NT2/D1 (cell line): Measurements from ENCODE around the gene COBL.

Experiments used
- DNase-seq: peaks from one replicate; pipeline ENCODE4 v3.0.0-alpha.2; 2011; ENCODE audit warnings: low read depth, low spot score
- H3K27me3 ChIP-seq: 2 replicates; pipeline ENCODE4 v1.6.0; 2011; ENCODE audit warnings: mild to moderate bottlenecking; ENCODE audit not compliant: insufficient read length, insufficient read depth
- H3K36me3 ChIP-seq: 2 replicates; pipeline ENCODE4 v1.6.1; 2011; ENCODE audit warnings: mild to moderate bottlenecking, low read length, mixed read lengths; ENCODE audit not compliant: insufficient read depth, insufficient read length
- H3K4me1 ChIP-seq: 2 replicates; pipeline ENCODE4 v1.5.1; 2011; ENCODE audit not compliant: insufficient read depth, insufficient read length
- H3K4me3 ChIP-seq: 2 replicates; pipeline ENCODE4 v1.5.1; 2011; ENCODE audit warnings: low read depth; ENCODE audit not compliant: insufficient read length
- H3K9ac ChIP-seq: 2 replicates; pipeline ENCODE4 v1.6.0; 2011; ENCODE audit warnings: low read depth; ENCODE audit not compliant: insufficient read length
- H3K9me3 ChIP-seq: 2 replicates; pipeline ENCODE4 v1.5.1; 2011; ENCODE audit warnings: mild to moderate bottlenecking, low read length; ENCODE audit not compliant: insufficient read depth
- SUZ12 ChIP-seq: IDR thresholded peaks from 2 replicates; pipeline ENCODE4 v1.6.1; 2011; ENCODE audit not compliant: insufficient read length, insufficient read depth; ENCODE audit errors: extremely low read depth
- YY1 ChIP-seq: IDR thresholded peaks from 2 replicates; pipeline ENCODE4 v1.6.1; 2011; ENCODE audit not compliant: insufficient read length, insufficient read depth
- ZNF274 ChIP-seq: IDR thresholded peaks from 2 replicates; pipeline ENCODE4 v1.6.1; 2011; ENCODE audit warnings: mild to moderate bottlenecking, low read depth, low read length

Gene COBL

GRCh38 chr7:51144178-51144577 lies 172.4 kb downstream of the COBL start:
- TF ChIP-seq ZNF274 (no peak), SUZ12 (no peak), YY1 (no peak)
- H3K27me3 ChIP-seq = no peaks in the 10 kb centered on the region
- no peak overlapping the region for H3K4me3 ChIP-seq
- H3K36me3 ChIP-seq = no peaks in the 10 kb centered on the region
- peaks cover 35% of the 10 kb centered on the region for H3K9me3 ChIP-seq
- no peak for DNase-seq
- H3K9ac ChIP-seq = no peak overlapping the region
- H3K4me1 ChIP-seq = peaks cover 5% of the 10 kb centered on the region

- no peaks in the 10 kb centered on the region for H3K36me3 ChIP-seq
- peaks cover 5% of the 10 kb centered on the region for H3K4me1 ChIP-seq
- no peak overlapping the region for H3K9ac ChIP-seq
- H3K4me3 ChIP-seq = no peak overlapping the region
- no peak for DNase-seq
- TF ChIP-seq ZNF274 (no peak), SUZ12 (no peak), YY1 (no peak)
- no peaks in the 10 kb centered on the region for H3K27me3 ChIP-seq
- H3K9me3 ChIP-seq = peaks cover 22% of the 10 kb centered on the region
Observed at GRCh38 chr7:51142741-51143385, 173.7 kb downstream of the COBL start.

GRCh38 chr7:51141451-51142003 lies 175.1 kb downstream of the COBL start:
- Histone ChIP-seq H3K9me3 (peaks cover 9% of the 10 kb centered on the region; the same call in 1 of the 2 replicates), H3K4me3 (no peak overlapping the region), H3K4me1 (peaks cover 5% of the 10 kb centered on the region), H3K36me3 (no peaks in the 10 kb centered on the region), H3K9ac (no peak overlapping the region), H3K27me3 (no peaks in the 10 kb centered on the region)
- no peak for DNase-seq
- TF ChIP-seq YY1 = no peak
- no peak for TF ChIP-seq ZNF274
- no peak for TF ChIP-seq SUZ12

GRCh38 chr7:51140199-51141164 lies 176.1 kb downstream of the COBL start:
- no peak overlapping the region for H3K4me3 ChIP-seq
- no peaks in the 10 kb centered on the region for H3K36me3 ChIP-seq
- no peaks in the 10 kb centered on the region for H3K9me3 ChIP-seq
- H3K4me1 ChIP-seq = peaks cover 5% of the 10 kb centered on the region
- TF ChIP-seq ZNF274 (no peak), SUZ12 (no peak), YY1 (no peak)
- DNase-seq = no peak
- no peak overlapping the region for H3K9ac ChIP-seq
- H3K27me3 ChIP-seq = no peaks in the 10 kb centered on the region

GRCh38 chr7:51139796-51140195 lies 176.8 kb downstream of the COBL start:
- no peaks in the 10 kb centered on the region for H3K9me3 ChIP-seq
- DNase-seq = no peak
- no peak overlapping the region for H3K9ac ChIP-seq
- H3K4me1 ChIP-seq = peaks cover 5% of the 10 kb centered on the region
- no peaks in the 10 kb centered on the region for H3K36me3 ChIP-seq
- no peak overlapping the region for H3K4me3 ChIP-seq
- no peaks in the 10 kb centered on the region for H3K27me3 ChIP-seq
- no peak for TF ChIP-seq ZNF274
- no peak for TF ChIP-seq SUZ12
- TF ChIP-seq YY1 = no peak

- no peaks in the 10 kb centered on the region for H3K27me3 ChIP-seq
- H3K9me3 ChIP-seq = 0 out of 2 replicates have a peak, but pooled peaks cover under 1% of the 10 kb centered on the region
- peaks cover 5% of the 10 kb centered on the region for H3K4me1 ChIP-seq
- H3K4me3 ChIP-seq = no peak overlapping the region
- no peak for TF ChIP-seq YY1
- TF ChIP-seq SUZ12 = no peak
- TF ChIP-seq ZNF274 = no peak
- H3K9ac ChIP-seq = no peak overlapping the region
- no peaks in the 10 kb centered on the region for H3K36me3 ChIP-seq
- DNase-seq = no peak
Observed at GRCh38 chr7:51138123-51139085, 178.2 kb downstream of the COBL start.

GRCh38 chr7:51135576-51135975 lies 181.0 kb downstream of the COBL start:
- no peaks in the 10 kb centered on the region for H3K4me1 ChIP-seq
- TF ChIP-seq ZNF274 = no peak
- no peak for TF ChIP-seq YY1
- no peak for TF ChIP-seq SUZ12
- no peak for DNase-seq
- H3K36me3 ChIP-seq = no peaks in the 10 kb centered on the region
- no peak overlapping the region for H3K4me3 ChIP-seq
- H3K27me3 ChIP-seq = no peaks in the 10 kb centered on the region
- H3K9me3 ChIP-seq = peaks cover 15% of the 10 kb centered on the region; the same call in 1 of the 2 replicates
- H3K9ac ChIP-seq = no peak overlapping the region
